Measurements from ENCODE around the gene PSMB7. TPM values are rescaled to one million over a fixed set of nuclear protein-coding genes. Genes with fewer than 3 reads are reported as not detected.

Gene PSMB7
- total RNA-seq, 1 donor from 2014 or later = 109 TPM

Other genes with a start within 250 kb of the PSMB7 start
- 24.9 TPM for gene NEK6, start 157.5 kb downstream of the PSMB7 start, total RNA-seq
- gene ADGRD2, start 35.0 kb upstream of the PSMB7 start, total RNA-seq = 0.29 TPM
- gene NR5A1, start 92.0 kb upstream of the PSMB7 start, total RNA-seq = not detected

All from ureter (tissue), 1 donor.